Umbilical cord (tissue), 2 donors: Measurements from ENCODE around the gene UNK. TPM values are rescaled to one million over a fixed set of nuclear protein-coding genes. Genes with fewer than 3 reads are reported as not detected.
"Not testable (repeated sequence)": the region's sequence is repeated elsewhere in the genome, so short reads cannot be mapped to it uniquely, and the experiment has no call there.

ENCODE experiments used
- DNase-seq: peaks from one replicate; pipeline ENCODE4 v3.0.0-alpha.2; 2015; ENCODE audit warnings: low spot score
- total RNA-seq: library from RNA; depleted of rRNA; stranded (reverse); fragments of >200 nt; gene quantifications from one replicate; pipeline ENCODE4 v1.2.3, GENCODE V29; 2014; ENCODE audit warnings: low replicate concordance; ENCODE audit not compliant: insufficient read depth

Gene UNK
- total RNA-seq, 1 donor from 2014 or later, result 7.5 TPM

DNA sequence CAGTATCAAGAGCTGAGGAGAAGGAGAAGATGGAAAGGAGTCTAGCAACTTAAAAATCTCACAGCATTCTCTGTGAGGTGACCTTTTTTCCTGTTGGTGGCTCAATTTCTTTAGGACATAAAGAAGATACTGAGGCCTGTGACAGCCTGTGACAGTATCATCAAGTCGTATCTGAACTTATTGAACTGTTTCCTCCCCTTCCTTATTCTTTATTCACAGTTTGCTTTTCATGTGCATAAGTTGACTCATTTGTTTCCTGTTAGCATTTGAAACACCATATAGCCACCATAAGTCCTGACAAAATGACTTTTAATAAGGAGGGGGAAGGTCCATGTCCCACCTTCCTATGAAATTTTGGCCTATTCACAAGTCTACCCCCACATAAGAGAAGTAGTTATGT, 8.9 kb downstream of the UNK start:
- DNase-seq, result no peak

DNA sequence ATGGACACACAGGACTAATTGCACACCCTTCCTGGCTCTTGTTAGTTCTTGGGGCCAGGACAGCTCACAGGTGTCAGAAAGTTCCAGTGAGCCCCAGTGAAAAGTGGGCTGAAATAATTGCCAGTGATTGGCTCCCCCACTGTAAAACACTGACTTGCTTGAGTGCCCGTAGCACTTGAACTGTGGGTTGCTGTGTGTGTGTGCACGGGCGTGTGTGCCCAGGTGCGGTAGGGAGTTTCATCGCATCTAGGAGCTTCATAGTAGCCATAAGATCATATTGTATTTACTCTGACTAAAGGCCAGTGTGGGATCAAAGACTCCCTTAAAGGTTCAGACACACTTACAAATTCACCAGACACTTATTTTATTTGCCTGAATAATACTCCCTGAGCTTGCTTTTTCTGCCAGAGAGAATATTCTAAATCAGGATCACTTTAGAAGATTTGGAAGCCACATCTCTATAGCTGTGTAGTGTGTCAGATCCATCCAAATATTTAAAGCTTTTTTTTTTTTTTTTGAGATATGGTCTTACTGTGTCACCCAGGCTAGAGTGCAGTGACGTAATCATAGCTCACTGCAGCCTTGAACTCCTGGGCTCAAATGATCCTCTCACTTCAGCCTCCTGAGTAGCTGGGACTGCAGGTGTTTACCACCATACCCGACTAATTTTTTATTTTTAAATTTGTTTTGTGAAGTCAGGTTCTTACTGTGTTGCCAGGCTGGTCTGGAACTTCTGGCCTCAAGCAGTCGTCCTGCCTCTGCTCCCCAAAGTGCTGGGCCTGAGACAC, 11.4 kb downstream of the UNK start:
- DNase-seq, result no peak

DNA sequence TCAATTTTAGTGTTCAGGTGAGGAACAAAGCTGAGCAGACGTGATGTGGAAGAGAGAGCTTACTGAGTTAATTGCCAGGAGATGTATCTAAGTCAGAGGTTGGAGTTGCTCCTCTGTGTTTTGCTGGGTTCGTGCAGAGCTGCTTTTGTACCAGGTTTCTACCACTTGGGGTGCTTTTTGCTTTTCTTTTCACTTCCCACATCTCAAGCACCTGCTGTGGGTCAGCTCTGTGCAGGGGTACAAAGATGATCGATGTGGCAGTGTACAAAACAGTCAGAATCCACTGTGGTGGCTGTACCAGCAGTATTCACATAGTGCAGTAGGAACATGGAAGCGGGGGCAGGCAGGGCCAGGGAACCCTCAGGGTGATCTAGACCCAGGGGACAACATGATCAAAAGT, 14.8 kb downstream of the UNK start:
- DNase-seq, result no peak

DNA sequence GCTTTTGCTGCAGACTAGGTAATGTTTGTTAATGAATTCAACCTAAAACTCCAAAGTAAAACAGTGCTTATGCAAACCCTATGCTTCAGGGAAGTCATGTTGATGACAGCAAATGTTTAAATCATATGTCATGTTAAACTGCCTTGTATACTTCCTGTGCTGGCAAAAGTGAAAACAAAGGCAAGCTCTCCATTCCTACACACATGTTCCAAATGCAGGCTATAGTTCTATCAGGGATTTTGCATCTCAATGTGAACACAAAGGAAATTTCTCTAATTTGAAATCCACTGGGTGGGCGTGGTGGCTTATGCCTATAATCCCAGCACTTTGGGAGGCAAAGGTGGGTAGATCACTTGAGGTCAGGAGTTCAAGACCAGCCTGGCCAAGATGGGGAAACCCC, 19.3 kb downstream of the UNK start:
- no peak for DNase-seq

DNA sequence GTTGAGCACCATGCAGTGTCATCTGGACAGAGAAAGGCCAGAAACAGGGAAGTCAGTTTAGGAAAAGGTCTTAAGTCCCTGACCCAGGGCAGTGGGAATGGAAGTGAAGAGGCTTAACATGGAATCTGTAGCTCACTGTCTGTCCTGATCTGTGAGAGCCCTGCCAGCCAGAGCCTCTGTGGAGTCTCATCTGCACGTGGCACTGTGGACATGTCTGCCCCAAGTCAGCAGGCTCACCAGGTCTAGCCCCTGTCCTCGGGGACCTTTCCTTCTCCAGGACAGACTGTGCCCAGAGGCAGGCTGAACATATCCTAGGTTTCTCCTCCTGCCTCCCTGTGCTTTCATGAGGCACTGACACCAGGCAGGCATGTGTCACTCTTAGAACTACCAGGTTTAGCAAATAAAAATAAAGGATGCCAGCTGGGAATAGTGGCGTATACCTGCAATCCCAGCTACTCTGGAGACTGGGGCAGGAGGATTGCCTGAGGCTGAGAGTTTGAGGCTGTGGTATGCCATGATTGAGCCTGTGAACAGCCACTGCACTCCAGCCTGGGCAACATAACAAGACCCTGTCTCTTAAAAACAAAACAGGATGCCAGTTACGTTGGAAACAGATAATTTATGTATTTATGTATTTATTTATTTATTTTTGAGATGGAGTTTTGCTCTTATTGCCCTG, 22.4 kb downstream of the UNK start:
- DNase-seq, result no peak

DNA sequence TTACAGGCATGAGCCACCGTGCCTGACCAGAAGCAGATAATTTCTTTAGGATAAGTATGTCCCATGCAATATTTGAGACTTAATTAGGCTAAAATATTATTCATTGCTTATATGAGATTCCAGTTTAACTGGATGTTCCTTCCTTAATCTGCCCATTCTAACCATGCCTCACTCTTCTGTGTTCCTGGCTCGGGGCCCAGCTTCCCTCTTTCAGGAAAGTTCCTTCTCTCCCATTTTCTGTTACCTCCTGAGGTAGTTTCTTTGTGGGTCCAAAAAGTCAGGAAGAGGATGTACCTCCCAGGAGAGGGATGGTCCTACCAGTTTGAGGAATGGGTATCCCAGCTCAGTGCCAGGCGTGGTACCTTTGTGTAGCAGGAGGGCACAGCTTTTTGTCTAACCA, 23.3 kb downstream of the UNK start:
- DNase-seq, result no peak

DNA sequence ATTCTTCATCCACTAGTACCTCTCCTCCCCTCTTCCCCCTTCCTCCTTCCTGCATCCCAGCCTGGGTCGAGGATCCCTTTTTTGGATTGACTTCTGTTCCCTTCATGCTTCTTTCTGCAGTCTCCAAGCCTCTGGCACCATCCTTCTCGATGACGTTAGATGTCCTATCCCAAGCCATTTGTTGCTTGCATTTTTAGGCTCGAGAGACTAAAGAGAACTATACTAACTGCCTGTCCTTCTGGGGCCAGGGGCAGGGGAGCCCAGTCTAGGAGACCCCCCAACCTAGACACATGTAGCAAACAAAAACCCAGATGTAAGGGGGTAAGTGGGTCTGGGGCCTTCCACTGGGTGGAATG, 23.9 kb downstream of the UNK start:
- no peak for DNase-seq

DNA sequence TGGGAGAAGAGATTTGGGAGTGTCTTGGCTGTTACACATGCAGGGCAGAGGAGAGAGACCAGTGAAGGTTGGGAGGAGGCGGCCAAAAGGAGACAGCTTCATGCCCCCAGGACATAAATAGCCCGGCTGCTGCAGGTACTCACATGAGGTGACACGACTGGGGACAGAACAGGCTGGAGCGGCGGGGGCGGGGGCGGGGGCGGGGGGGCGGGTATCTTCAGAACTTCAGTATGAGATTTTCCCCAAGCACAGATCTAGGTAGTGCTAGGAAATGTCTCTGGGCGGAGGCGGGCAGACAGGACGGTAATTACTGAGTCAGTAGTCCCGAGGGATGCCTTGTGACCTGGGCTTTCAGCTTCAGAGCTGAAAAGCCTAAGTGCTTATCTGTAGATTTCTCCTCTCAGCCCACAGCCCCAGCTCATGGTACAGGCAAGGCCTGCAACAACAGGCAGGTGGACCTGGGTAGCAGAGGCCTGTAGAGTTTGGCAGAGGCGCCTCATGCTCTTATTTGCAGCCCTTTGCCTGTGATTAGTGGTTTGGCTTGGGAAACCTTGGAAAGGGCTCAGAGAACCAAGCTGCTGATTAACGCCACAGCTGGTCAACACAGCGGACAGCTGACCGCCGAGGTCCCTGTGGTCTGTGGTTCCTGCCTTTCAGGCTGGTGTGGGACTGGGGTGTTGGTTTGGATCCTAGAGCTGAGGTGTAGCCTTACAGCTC, 24.5 kb downstream of the UNK start:
- DNase-seq, result no peak

DNA sequence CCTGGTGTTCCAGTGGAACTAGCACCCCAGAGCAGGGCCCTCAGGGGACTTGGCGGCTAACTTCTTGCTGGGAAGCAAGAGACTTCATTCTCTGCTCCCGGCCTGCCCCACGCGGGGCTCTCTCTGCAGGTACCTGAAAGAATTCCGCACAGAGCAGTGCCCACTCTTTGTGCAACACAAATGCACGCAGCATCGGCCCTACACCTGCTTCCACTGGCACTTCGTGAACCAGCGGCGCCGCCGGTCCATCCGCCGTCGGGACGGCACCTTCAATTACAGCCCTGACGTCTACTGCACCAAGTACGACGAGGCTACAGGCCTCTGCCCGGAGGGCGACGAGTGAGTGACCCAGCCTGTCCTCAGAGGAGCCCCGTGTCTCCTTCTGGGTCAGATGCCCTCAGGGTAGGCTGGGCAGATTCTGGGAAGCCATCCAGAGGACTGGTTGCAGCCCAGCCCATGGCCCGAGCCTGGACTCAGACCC, 25.1 kb downstream of the UNK start:
- DNase-seq, result no peak

DNA sequence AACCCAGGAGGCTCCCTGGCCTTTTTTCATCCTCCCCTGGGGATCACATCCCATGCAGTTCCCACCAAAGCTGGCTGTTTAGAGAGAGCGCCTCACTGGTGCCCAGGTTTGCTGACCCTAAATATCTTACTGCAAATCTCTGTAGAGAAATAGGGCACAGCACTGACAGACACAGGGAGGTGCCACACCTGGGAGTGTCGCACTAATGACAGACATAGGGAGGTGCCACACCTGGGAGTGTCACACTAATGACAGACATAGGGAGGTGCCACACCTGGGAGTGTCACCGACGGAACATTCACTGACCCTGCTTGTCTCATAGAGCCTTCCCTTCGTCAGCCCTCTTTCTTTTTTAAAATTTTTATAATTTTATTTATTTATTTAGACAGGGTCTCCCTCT, 25.6 kb downstream of the UNK start:
- no peak for DNase-seq

DNA sequence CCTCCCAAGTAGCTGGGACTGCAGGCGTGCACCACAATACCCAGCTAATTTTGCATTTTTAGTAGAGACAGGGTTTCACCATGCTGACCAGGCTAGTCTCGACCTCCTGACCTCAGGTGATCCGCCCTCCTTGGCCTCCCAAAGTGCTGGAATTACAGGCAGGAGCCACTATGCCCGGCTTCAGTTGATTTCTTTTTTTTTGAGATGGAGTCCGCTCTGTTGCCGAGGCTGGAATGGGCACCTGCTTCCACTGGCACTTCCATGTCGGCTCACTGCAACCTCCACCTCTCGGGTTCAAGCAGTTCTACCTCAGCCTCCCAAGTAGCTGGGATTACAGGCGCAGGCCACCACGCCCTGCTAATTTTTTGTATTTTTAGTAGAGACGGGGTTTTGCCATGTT, 26.1 kb downstream of the UNK start:
- not testable (repeated sequence) for DNase-seq

DNA sequence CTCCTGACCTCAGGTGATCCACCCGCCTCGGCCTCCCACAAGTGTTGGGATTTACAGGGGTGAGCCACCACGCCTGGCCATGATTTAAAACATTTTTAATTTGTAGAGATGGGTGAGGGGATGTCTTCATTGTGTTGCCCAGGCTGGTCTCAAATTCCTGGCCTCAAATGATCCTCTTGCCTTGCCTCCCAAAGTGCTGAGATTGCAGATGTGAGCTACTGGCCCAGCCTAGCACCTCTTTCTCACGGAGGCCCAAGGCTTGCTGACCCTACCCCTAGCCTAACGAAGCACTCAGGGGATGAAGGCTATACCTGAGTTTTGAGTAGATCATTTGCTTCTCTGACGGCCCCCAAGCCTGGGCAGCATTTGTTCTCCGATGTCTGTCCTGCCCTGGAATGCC, 26.6 kb downstream of the UNK start:
- no peak for DNase-seq

DNA sequence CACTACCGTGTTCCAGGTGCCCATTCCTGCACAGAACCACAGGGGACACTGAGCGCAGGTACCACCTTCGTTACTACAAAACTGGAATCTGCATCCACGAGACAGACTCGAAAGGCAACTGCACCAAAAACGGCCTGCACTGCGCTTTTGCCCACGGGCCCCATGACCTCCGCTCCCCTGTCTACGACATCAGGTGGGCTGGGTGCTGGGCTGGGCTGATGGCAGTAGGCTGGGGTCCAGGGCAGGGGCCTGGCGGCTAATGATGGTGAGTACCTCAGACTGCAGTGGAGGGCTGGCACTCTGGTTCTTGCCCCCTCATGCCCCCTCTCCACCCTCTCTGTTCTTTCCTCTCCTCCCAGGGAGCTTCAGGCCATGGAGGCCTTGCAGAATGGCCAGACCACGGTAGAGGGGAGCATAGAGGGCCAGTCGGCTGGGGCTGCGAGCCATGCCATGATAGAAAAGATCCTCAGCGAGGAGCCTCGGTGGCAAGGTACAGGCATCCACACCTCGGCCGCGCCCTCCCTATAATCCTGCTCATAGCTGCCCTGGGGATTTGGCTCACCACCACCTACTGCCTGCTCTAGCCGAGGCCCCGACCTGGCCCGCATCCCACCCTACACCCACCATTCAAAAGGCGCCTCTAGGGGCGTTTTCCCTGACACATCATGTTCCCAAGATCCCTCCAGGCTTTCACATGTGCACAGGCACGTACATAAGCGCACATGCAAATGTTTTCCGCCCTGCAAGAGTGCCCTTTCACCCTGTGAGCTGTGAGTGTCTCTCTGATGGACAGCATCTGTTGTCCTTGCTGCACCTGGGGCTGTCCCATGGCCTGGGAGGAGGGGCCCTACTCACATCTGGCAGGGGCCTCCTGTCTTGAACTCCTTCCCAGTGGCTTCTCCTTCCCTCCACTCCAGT, 27.7 kb downstream of the UNK start:
- no peak for DNase-seq

DNA sequence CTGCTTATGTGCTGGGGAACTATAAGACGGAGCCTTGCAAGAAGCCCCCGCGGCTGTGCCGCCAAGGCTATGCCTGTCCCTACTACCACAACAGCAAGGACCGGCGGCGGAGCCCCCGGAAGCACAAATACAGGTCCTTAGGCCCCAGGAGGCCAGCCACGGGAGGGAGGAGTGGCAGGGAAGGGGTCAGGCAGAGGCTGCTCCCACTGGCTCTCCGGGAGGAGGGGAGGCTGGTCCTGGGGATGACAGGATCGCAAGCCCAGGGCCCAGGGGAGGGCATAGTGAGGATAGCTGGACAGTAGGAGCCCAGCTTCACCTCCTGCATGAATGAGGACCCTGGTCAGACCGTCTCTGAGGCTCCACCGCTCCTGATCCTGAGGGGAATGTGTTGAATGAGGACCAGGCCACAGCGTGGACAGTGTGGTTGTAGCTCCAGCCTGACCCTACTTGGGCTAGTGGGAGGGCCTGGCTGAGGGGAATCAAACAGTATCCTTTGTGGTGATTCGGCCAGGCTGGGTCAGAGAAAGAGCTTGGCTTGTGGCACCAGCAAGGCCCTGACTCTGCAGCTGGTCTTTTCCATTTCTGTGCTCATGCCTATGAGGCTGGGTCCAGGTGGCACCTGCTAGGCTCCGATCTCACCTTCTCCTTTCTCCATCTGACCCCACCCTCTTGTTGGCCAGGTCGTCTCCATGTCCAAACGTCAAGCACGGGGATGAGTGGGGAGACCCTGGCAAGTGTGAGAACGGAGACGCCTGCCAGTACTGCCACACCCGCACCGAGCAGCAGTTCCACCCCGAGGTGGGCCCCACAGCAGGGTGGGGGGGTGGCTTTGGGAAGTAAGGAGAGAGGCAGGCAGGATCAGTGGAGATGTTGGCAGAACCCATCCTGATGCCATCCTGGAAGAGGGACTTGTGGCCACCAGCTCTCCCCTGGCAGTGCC, 28.7 kb downstream of the UNK start:
- DNase-seq, result no peak

DNA sequence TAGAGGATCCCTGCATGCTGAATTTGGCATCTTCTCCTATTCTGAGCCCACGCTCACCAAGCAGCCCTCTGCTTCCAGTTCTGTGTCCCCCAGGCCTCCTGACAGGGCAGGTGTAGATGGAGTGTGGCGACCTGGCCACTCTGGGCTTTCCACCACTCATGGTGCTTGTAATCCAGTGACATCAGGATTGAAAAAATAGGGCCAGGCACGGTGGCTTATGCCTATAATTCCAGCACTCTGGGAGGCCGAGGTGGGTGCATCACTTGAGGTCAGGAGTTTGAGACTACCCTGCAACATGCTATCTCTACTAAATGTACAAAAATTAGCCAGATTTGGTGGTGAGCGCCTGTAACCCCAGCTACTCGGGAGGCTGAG, 29.4 kb downstream of the UNK start:
- no peak for DNase-seq

DNA sequence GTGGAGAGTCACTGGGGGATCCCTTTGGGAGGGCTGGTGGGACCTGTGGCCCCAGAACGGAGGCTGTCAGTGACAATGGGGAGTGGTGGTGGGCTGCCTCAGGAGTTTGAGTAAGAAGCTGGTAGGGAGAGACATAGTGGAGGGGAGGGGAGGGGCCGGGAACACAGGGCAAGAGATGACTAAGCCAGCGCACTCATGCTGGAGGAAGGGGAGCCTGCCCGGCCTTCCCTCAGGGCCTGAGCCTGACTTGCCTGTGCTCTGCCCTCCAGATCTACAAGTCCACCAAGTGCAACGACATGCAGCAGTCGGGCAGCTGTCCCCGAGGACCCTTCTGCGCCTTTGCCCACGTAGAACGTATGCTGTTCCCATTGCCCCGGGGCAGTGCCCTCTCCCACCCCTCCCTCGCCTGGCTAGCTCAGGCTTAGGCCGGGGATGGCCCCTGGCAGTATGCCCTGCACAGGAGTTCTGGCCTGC, 30.3 kb downstream of the UNK start:
- no peak for DNase-seq

DNA sequence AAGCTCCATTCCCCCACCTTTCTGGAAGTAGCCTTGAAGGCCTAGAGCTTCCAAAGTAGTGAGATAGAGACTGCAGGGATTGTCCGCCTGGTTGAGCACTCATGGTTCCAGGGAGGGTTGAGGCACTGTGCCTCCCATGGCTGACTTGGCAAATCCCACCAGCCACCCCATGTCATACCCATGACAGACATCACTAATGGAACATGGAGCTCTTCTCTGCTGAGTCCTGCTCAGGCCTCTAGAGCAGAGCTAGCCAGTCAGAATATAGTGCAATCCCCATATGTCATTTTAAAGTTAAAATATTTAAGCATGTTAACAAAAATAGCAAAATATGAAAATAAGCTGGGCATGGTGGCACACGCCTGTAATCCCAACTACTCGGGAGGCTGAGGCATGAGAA, 30.8 kb downstream of the UNK start:
- DNase-seq, result no peak

DNA sequence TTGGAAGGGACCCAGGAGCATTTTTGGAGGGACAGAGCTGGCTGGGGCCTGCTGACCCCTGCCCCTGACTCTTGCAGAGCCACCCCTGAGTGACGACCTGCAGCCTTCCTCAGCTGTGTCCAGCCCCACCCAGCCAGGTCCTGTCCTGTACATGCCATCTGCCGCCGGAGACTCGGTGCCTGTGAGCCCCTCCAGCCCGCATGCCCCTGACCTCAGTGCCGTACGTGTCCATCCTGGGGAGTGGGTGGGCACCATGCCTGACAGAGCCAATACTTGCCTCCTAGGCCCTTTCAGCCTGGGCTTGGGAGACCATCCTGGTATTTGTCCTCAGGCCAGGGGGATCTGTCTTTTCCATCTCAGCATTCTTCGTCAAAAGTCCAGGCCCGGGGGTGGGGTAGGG, 32.1 kb downstream of the UNK start:
- DNase-seq, result no peak

DNA sequence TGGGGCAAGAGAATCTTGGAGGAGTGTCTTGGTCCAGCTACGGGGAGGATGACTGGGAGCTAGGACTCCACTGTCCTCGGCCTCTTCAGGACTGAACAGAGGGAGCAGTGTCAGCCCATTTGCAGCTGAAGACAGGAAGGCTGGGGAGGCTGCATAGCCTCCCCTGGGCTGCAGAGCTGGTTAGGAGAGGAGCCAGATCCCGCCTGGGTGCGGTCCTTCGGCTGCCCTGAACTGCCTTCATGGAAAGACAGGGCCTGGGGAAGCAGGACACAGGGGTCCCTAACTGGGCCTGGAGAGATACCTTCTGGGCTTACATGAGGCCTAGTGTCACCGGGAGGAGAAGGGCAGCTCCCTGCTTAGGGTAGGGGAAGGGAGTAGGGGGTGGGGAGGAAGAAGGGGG, 33.0 kb downstream of the UNK start:
- DNase-seq, result no peak

DNA sequence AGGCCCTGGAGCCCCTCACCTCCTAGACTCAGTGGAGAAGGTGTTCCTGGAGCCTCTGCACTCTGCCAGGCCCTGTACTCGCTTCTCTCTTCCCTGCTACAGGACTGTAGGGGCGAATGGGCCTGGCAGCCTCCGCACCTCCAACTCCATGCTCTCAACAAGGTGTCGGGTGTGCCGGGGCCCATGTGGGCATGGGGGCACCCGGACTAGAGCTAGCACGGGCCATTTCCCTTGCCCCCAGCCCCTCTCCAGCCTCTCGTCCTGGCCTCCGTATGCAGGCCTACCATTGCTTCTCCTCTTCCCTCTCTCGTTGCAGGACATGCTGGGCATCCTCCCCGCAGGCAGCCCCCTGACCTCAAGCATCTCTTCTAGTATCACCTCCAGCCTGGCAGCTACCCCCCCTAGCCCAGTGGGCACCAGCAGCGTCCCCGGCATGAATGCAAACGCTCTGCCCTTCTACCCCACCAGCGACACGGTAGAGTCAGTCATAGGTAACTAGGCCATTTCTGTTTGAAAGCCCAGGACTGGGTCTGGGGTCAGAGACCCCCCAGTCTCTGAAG, 33.8 kb downstream of the UNK start:
- no peak for DNase-seq
